HTR-8/SVneo (cell line): Measurements from ENCODE around the gene DDTL.
A peak's percentile ranks its signal among the peaks of the same experiment; 100 is the strongest.
"Not testable (repeated sequence)": the region's sequence is repeated elsewhere in the genome, so short reads cannot be mapped to it uniquely, and the experiment has no call there.

Experiments
- DNase-seq: peaks from one replicate; pipeline ENCODE4 v3.0.0; 2011; ENCODE audit warnings: low spot score, mixed read lengths; ENCODE audit not compliant: insufficient read length
- FAIRE-seq: peaks from 2 replicates; lab custom pipeline; 2011; peaks lifted over from hg19 to GRCh38; lab: Jason Lieb, UNC

The DDTL gene

GRCh38 chr22:23966094-23966493 lies 594 bp upstream of the DDTL start:
- peak; percentile 64 for FAIRE-seq

GRCh38 chr22:23969071-23969470 lies 2.4 kb downstream of the DDTL start:
- no peak for DNase-seq
- FAIRE-seq = no peak

More at GRCh38 chr22:23966094-23966493, 594 bp upstream of the DDTL start:
- DNase-seq = not testable (repeated sequence)

- DNase-seq = no peak
- no peak for FAIRE-seq
Measured at GRCh38 chr22:23970201-23970641, 3.5 kb downstream of the DDTL start.

- DNase-seq (no peak), FAIRE-seq (no peak)
Measured at GRCh38 chr22:23970816-23971486, 4.3 kb downstream of the DDTL start.

GRCh38 chr22:23971927-23972326 lies 5.2 kb downstream of the DDTL start:
- FAIRE-seq, DNase-seq: not testable (repeated sequence)

- DNase-seq = not testable (repeated sequence)
- peak; percentile 81 for FAIRE-seq
Measured at GRCh38 chr22:23974345-23974744, 7.7 kb downstream of the DDTL start, which contains the start of gene DDT. Gene DDT (minus strand): TSS chr22:23974441. CDS start chr22:23974414, 27 bp downstream.

- FAIRE-seq, DNase-seq: not testable (repeated sequence)
Measured at GRCh38 chr22:23974836-23975352, 8.2 kb downstream of the DDTL start.

GRCh38 chr22:23977304-23977703 lies 10.6 kb downstream of the DDTL start:
- DNase-seq, FAIRE-seq: not testable (repeated sequence)

GRCh38 chr22:23979557-23980240 lies 13.0 kb downstream of the DDTL start, which contains the start of gene GSTT2:
Gene GSTT2 (plus strand): TSS chr22:23980134.
- peak; percentile 93 for FAIRE-seq
- not testable (repeated sequence) for DNase-seq

- FAIRE-seq, DNase-seq: not testable (repeated sequence)
Measured at GRCh38 chr22:23980567-23980966, 13.9 kb downstream of the DDTL start.

GRCh38 chr22:23984430-23984829 lies 17.7 kb downstream of the DDTL start:
- FAIRE-seq (no peak), DNase-seq (no peak)

- FAIRE-seq, DNase-seq: not testable (repeated sequence)
Measured at GRCh38 chr22:23986089-23986488, 19.4 kb downstream of the DDTL start.

- not testable (repeated sequence) for DNase-seq
- FAIRE-seq = peak; percentile 92
Measured at GRCh38 chr22:23986538-23987178, 20.0 kb downstream of the DDTL start.

GRCh38 chr22:23989583-23990244 lies 23.0 kb downstream of the DDTL start:
- FAIRE-seq, DNase-seq: not testable (repeated sequence)

- not testable (repeated sequence) for FAIRE-seq
Measured at GRCh38 chr22:23993080-23993479, 26.4 kb downstream of the DDTL start.

GRCh38 chr22:23993581-23994177 lies 27.0 kb downstream of the DDTL start:
- not testable (repeated sequence) for FAIRE-seq, DNase-seq

More at GRCh38 chr22:23993080-23993479, 26.4 kb downstream of the DDTL start:
- not testable (repeated sequence) for DNase-seq

- DNase-seq = no peak
- FAIRE-seq = no peak
Measured at GRCh38 chr22:23997092-23997491, 30.4 kb downstream of the DDTL start.

GRCh38 chr22:23999779-24000178 lies 33.1 kb downstream of the DDTL start:
- not testable (repeated sequence) for FAIRE-seq, DNase-seq

- FAIRE-seq (no peak), DNase-seq (no peak)
Measured at GRCh38 chr22:24001314-24001713, 34.6 kb downstream of the DDTL start.
